Fibroblast of skin of abdomen (primary cell): Measurements from ENCODE around the gene NTF3.

Source experiments
- DNase-seq: peaks from one replicate; pipeline ENCODE4 v3.0.0-alpha.2; 2013

Gene NTF3

DNA sequence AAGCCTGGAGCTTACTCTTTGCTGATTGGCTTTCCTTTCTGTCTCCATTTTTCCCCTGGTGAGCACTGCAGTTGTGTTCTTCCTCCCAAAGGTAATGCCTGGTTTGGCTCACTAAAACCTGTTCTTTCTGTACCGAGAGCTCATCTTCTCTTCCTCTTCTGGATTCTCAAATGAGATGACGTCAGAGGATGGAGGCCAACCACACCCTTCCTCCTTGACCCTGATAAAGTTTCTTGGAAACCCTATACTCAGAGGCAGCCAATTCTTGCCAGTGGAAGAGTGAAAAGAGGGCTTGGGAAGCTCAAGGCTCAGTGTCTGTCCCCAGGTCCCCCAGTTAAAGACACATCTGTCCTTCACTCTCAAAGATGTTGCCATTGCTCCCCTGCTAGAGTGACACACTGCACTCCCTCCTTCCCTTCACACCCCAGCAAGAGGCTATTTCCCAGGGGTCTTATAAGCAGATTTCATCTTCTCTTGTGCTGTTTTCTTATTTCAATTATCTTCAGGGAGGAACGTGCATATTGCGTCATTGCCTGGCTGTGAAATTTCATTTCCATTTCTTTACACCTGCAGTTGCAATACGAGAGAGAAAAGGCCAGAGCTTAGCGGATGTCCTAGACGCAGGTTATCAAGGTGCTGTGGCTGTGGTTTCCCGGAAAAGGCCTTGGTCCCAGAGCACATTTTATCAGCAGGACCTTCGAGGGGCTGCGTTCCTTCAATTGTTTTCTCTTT is 27.3 kb downstream of the NTF3 start:
- DNase-seq: no peak

DNA sequence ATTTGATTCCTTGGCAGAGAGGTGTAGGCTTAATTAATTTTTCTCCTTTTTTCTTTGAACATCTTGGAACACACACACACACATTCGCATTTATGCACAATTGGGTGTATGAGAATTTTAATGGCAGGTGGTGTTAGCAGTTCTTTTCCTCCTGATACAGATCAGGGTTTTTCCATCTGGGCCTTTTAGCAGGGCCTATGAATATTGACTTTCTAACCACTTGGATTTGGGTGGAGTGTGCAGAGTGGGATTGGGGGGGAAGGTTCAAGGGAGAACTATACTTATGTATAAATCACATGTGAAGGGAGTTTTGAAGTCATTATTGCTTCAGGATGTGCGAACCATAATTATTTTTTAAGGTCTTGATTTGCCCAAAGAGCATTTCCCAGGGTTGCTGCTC is 28.9 kb downstream of the NTF3 start:
- no peak for DNase-seq

DNA sequence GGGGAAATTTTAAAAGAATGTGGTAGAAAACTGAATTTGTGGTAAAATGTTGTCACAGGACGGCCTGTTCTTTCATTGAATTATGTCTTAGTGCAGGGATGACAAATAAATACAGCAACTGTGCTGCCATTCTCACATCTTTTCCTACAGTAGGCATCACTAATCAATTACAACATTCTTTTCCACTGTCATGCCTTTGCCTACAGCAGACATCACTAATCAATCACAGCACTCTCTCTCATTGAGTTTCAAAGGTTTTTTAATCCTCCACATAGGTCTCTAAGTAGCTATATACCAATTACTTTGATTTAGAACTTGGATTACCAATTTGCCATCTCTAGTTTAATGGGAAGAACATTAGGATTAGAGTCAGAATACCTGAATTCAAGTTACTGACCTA is 30.1 kb downstream of the NTF3 start:
- no peak for DNase-seq

DNA sequence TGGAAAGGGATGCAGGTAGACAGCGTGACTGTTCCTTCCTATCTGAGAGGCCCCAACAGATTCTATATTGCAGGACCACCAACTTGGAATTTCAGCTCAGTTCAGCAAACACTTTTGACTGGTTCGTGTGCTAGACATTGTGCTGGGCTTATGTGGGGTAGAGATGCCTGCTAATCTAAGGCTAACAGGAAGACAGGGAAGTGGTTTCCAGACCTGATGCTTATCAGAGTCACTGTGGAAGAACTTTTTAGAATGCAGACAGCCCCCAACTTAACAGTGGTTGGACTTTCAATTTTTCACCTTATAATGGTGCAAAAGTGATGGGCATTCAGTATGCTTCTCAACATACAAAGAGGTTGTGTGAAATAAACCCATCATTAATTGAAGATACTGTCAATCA is 32.2 kb downstream of the NTF3 start:
- no peak for DNase-seq

DNA sequence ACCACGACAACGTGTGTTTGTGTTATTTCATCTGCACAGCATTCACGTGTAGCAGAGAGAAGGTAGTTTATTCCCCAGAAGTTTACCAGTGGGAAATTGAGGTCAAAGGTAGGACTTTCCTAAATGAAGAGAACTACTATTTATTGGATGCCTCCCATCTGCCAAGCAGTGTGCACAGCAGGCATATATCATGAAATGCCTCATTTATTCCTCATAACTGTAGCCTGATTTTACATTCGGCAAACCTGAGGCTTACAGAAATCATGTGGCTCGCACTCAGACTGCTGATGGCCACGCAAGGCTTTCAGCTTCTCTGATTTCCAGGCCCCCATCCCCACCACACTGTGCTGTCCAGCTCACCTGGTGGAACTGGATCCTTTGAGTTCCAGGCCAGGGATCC is 33.5 kb downstream of the NTF3 start:
- no peak for DNase-seq

DNA sequence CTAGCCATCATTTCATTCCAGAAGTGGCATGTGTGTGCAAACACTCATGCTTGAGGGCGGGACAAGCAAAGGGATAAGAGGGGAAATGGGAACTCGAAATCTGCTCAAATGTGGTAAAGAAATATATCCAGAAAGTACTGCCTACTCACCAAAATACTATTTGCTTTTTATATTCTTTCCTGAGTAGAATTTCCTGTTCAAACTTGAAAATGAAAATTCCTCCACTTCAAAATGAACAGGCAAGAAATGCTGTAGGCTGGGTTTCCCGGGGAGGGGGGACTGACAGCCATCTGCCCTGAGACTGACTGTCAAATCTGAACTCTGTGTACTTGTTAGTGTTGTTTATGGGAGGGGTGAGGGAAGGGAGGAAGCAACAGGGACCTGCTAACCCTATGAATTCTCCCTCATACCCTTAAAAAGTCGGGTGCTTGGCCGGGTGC is 34.6 kb downstream of the NTF3 start:
- peak; percentile 82 for DNase-seq

DNA sequence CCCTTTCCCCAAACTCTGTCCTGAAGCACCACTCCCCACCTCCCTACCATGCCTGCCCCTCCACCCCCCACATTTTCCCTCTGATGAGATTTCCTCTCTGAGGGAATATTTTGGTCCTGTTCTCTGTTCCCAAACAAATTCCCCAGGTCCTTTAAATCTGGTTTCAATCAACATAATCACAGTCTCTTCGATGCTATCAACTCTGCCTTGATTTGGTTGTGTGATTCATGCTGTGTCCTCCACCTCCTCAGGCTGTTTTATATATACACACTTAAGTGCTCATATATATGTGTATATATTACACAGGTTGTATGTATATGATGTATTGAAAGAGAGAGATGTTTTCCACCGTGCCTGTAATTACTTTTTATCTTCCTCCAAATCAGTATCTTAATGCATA is 36.0 kb downstream of the NTF3 start:
- DNase-seq: peak; percentile 55

DNA sequence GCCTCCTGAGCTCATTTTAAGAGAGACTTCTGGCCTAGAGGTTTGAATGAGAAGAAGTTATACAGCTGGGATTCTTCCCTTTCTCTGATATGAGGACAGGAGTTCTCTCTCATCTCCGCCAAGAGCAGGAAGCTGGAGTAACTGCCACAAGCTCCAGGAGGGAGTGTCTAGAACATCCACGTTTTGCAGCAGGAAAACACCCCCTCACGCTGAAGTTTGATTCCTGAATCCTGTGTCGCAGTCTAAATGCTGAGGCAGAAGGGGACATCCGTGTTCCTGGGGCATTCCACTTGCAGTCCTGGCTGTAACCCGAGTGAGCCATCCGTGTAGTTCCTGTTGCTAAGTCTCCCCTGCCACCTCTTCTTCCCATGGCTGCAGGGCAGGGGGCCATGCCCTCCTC is 38.3 kb downstream of the NTF3 start:
- no peak for DNase-seq

DNA sequence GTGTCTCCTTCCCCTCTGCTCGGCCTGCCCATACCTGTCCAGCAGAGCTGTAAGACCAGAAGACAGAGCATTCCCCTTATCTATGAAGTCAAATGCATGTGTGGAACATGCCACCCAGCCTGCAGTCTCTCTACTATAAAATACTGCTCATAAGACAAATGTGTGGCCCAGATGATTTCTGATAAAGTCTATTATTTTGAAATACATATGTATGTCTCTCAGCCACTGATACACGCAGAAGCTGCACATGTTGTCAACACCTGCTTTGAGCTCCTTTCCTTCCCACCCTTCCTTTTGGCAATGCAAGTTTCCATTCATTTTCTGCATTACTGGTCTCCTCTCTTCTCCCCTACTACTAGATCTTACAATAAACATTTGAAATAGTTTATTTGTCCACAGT is 38.8 kb downstream of the NTF3 start:
- no peak for DNase-seq

DNA sequence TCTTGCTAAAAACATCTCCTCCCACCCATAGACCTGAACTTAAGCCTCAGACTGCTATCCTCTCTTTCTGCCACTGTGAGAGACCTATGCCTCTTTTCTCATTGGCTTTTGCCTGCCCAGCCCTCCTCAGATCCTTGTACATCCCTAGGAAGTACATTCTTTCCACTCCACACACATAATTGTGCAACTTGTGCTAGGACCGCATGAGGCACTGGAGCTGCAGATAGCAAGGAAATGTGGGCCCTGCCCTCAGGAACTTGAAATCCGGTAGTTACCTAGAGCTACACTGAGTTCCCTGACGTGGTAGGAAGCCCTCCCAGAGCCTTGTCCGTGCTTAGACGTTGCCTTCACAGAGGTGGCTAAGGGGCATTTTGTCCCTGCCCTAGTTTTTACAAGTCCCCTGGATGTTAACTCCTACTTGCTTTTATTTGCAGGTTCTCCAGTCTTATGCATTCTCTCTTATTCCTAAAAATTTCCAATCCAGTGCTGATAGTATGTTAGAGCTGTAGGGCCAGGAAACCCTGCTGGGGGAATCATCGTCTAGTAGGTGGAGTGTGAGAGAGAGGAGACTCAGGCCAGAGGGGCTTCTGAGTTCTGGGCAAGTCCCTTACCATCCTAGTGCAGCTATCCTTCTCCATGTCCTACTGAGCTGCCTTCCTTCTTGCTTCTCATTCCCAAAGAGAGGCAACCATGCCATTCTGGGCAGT is 41.3 kb downstream of the NTF3 start:
- peak; percentile 51 for DNase-seq

DNA sequence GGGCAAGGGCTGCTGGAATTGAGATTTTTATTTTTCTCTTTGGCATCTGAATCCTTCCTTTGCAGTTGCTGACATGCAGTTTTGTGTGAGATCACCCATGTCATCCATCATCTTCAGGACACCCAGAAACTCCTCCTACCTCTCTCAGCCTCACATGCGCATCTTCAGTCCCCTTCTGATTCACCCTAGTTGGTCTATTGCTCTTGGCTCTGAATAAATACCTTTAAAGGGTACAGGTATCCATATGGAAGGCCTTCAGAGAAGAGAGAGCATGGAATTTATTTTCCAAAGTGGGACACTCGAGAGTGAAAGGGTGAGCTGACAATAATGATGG is 41.8 kb downstream of the NTF3 start:
- DNase-seq: no peak

DNA sequence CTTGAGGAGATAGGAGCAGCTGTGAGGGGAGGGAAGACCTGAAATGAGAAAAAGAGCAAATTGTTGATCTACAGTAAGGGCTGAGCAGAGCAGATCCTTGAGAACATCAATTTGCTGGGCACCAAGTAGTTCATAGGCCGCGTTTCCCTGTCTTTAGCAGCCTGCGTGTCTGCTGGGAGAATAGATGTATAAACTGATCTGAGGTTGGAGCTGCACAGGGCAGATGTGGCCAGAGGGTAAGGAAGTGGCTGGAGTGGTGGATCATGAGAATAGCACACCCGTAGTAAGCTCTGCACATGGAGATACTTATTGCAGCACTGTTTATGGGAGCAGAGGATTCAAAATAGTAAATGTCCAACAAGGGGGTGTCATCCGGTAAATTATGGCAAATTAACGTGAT is 44.4 kb downstream of the NTF3 start:
- DNase-seq: no peak

DNA sequence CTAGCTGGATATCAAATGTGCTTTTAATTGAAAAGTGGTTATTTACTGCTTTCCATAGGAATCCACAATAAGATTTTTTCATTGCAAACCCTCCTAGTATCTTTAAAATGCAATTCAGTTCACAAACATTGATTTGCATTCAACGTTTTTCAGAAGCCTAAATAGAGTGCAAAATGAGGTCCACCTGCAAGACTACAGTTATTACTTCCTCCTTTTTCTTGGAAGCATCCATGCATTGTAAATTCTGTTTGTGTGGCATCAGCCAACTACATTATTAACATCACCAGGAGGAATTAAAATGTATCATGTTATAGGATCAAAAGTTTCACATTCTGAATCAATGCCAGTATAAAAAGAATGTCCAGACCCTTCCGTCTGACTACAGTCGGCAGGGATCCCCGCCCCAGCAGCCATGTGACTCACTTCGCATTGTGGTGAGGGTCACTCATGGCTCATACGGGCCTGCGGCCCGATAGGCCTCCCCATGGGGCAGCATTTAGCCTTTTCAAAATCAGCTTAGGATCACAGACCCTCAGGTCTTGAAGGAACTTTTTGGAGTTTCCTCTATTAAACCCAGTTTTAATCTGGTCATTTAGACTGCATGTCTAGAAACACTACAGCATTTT is 46.3 kb downstream of the NTF3 start:
- DNase-seq: no peak

DNA sequence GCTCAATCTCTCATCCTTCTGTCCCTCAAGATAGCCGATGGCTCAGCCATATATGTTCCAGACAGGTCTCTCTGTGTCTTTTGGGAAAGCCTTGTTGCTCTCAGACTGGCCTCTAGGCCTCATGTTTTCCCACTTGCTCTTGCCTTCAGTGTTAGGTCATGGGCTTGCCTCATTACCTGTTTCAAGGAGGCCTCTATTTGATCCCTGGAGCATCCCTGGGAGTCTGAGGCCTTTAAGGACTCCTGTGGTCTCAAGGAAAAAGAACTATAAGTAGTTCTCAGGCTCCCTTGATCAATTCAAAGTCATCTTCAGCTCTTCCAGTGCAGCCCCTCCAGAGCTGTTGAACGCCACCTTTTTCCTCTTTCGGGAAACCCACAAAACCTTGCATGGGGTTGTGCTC is 47.9 kb downstream of the NTF3 start:
- no peak for DNase-seq

DNA sequence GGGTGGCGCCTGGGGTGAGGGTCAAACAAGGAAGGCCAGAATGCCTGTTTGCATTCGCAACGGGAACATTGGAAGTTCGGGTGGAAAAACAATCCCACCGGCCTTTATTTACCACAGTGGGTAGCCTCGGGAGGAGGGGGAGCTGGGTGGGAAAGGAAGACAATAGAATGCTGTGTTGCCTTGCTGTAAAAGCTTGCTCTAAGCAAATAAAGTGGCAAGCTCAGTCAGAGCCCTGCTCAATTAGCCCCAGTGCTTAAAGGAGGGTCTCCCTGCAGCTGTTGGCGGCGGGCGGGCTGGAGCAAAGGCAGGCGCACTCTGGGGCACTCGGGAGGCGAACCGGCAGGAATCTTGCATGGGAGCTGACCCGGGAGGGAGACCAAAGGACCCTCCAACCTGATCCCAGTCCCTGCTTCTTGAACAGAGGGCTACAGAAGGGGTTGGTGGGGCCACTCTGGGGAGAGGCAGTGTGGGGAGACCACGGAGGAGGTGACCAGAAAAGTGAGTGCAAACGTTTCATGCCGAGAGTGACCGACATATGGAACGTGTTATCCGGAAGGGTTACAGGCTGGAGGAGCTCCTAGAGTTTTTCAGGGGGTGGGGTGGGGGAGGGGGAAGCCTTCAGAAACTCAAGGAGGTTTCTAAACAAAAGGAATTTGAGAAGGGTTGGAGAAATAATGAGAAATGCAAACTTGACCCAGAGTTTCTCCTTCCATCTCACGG is 48.5 kb downstream of the NTF3 start:
- DNase-seq: peak; percentile 75

DNA sequence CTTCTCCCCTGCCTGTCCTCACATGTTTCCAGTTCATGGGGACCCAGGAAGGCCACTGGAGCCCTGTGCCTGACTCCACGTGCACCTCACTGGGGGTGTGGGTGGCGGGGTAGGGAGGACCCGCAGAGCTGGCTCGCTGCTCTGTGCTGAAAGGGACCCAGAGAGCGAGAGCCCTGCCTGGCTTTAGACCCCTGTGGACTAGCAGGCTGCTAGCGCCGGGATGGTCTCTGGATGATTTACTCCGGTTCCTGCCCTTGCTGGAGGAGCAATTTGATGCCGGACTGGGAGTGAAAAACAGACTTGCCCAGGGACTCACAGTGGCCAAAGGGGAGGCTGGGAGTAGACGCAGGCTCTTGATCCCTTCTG is 49.0 kb downstream of the NTF3 start:
- DNase-seq: no peak

DNA sequence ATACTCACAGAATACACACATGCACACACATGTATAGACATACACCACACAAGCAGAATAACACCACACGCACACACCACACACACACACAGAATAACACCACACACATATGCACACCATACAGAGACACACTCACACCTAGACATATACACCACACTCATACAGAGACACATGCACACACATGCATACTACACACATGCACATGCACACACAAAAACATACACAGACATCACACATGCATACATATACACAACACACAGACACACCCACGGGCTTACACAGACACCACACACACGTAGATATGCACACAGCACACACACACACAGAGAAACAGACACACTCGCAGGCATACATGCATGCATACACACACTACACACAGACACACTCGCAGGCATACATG is 49.7 kb downstream of the NTF3 start:
- DNase-seq: no peak

DNA sequence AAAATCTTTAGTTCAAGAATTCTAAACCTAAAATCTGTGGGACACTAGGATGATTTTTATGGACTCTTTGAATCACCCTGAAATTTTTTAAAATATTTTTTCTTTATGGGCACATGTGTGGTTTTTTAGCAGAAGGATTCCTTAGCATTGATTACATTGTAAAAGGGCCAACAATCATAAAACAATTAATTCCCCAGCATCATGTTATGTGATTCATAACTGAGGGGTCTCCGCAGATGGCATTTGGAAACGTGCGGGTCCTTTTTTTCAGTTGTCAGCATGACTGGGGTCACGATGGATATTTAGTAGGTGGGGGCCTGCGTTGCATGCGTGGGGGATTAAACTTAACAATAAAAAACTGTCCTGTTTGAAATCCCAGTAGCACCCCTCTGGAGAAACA is 52.5 kb downstream of the NTF3 start:
- DNase-seq: peak; percentile 48

DNA sequence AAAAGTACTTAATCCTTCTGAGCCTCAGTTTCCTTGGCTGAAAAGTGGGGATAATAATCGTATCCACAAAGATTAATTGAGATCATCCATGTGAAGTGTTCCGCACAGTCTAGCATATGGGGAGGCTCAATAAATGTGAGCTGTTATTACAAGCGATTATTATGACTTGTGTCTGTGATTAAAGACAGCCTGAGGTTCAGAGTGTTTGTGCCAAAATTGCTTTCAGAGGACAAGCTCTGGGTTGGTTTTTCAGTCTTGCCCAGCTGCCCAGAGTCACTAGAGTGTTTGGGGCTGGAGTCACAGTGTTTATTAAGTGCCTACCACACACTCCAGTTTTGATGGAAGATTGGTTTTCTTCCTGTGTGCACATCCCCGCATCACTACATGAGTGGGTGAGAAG is 53.5 kb downstream of the NTF3 start:
- no peak for DNase-seq

DNA sequence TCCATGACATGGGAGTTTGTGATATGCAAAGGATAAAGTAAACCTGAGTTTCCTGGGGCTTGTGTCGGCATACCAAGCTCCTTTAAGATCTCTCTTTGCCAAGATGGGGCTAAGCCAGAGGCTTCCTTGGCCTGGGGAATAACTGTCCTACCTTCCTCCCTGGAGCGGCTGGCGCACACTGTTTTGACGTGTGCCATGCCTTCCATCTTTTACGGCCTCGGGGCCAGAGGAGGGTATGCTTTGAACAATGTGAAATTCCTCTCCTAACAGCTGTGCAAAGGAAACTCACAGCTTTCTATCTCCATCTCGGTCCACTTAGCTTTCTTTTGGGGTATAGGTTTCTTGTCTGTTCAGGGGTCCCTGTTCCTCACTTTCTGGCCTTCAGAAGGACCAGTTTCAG is 55.2 kb downstream of the NTF3 start:
- DNase-seq: no peak

DNA sequence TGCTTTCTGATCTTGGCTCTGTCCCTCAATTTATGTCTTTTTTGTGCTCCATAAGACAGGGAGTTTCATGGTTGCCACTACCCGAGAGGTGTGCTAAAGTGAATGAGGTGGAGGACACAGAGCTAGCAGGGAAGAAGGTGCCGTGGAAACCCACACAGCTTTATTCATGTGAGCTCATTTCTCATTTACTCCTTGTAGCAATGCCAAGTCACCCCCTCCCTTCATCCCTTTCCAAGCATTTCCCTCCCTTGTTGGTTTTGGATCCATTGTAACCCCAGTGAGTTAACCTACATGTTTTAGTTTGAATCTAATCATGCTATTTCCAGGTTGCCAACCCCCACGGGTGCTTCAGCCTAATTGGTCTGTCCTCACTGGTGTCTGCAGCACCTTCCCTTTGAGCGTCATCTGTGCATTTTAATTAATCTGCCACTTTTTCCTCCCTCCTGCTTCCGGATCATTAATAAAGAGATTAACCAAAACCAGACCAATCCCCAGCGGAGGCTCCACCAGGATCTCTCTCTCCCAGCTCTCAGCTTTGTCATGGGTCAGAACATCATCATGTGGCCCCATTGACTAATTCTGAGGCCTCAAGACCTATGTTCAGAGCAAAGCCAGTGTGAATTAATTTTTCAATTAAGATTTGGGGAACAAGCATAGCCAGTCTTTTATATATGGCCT is 56.2 kb downstream of the NTF3 start:
- DNase-seq: peak; percentile 65

DNA sequence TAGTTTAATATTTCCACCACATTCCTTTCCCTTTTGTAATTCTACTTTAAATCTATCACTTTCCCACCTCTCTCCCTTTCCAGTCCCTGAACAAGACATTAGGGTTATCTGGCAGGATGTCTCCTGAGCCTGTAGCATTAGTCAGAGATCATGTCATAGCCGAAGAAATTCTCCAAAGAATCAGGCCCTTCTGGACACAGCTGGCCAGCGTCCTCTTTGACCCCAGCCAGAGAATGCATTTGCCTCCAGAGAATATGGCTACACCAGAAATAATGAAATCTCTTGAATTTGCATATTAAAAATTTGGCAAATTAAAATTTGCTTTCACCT is 56.7 kb downstream of the NTF3 start:
- peak; percentile 73 for DNase-seq

DNA sequence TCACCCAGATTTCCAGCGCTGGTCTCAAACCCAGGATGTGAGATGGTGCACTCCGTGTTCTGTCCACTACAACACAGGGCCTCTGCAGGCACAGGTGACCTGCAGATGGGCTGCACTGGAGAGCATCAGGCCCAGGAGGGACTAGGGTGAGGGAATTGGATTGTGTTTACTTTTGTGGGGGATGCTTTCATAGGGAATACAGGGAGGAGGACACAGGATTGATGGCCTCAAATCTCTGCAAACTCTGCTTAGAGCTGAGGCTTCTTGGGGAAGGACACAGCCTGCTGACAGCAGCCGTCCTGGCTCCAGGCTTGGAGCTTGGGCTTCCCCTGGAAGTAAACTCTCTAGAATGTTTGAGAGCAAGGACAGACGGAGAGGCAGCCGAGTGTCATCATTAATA is 57.1 kb downstream of the NTF3 start:
- no peak for DNase-seq
